ENCODE data around the gene REC114.

The REC114 gene

GRCh38 chr15:73597036-73597638 is 154.2 kb downstream of the REC114 start:
- H2AFZ ChIP-seq (ENCODE audit: low read depth, low read length), result no peak overlapping the region
- no peak overlapping the region for H3K4me3 ChIP-seq (ENCODE audit: low read length)
- H3K36me3 ChIP-seq (ENCODE audit: insufficient read depth, low read length), result peaks cover 4% of the 10 kb centered on the region
- no peaks in the 10 kb centered on the region for H3K9me3 ChIP-seq (ENCODE audit: low read length)
- peaks cover 16% of the 10 kb centered on the region for H3K4me1 ChIP-seq (ENCODE audit: insufficient read depth, low read length)
- no peaks in the 10 kb centered on the region for H3K27me3 ChIP-seq (ENCODE audit: insufficient read depth, low read length)

GRCh38 chr15:73598530-73599160 is 155.7 kb downstream of the REC114 start:
- peaks cover 4% of the 10 kb centered on the region for H3K36me3 ChIP-seq (ENCODE audit: insufficient read depth, low read length)
- H3K4me3 ChIP-seq (ENCODE audit: low read length), result no peak overlapping the region
- no peak overlapping the region for H2AFZ ChIP-seq (ENCODE audit: low read depth, low read length)
- H3K4me1 ChIP-seq (ENCODE audit: insufficient read depth, low read length), result peaks cover 23% of the 10 kb centered on the region
- no peaks in the 10 kb centered on the region for H3K9me3 ChIP-seq (ENCODE audit: low read length)
- no peaks in the 10 kb centered on the region for H3K27me3 ChIP-seq (ENCODE audit: insufficient read depth, low read length)

- H3K4me3 ChIP-seq (ENCODE audit: low read length), result no peak overlapping the region
- peaks cover 23% of the 10 kb centered on the region for H3K4me1 ChIP-seq (ENCODE audit: insufficient read depth, low read length)
- no peak overlapping the region for H2AFZ ChIP-seq (ENCODE audit: low read depth, low read length)
- peaks cover 4% of the 10 kb centered on the region for H3K36me3 ChIP-seq (ENCODE audit: insufficient read depth, low read length)
- no peaks in the 10 kb centered on the region for H3K9me3 ChIP-seq (ENCODE audit: low read length)
- H3K27me3 ChIP-seq (ENCODE audit: insufficient read depth, low read length), result no peaks in the 10 kb centered on the region
These were observed 157.0 kb downstream of the REC114 start for GRCh38 chr15:73599934-73600333.

GRCh38 chr15:73600413-73601335 is 157.7 kb downstream of the REC114 start:
- Histone ChIP-seq H3K4me1 (ENCODE audit: insufficient read depth, low read length) (peaks cover 23% of the 10 kb centered on the region), H2AFZ (ENCODE audit: low read depth, low read length) (no peak overlapping the region), H3K9me3 (ENCODE audit: low read length) (no peaks in the 10 kb centered on the region), H3K4me3 (ENCODE audit: low read length) (no peak overlapping the region), H3K27me3 (ENCODE audit: insufficient read depth, low read length) (no peaks in the 10 kb centered on the region), H3K36me3 (ENCODE audit: insufficient read depth, low read length) (peaks cover 4% of the 10 kb centered on the region)

GRCh38 chr15:73601451-73602445 is 158.8 kb downstream of the REC114 start:
- H3K36me3 ChIP-seq (ENCODE audit: insufficient read depth, low read length), result peaks cover 4% of the 10 kb centered on the region
- H3K27me3 ChIP-seq (ENCODE audit: insufficient read depth, low read length), result no peaks in the 10 kb centered on the region
- H3K9me3 ChIP-seq (ENCODE audit: low read length), result no peaks in the 10 kb centered on the region
- no peak overlapping the region for H3K4me3 ChIP-seq (ENCODE audit: low read length)
- H2AFZ ChIP-seq (ENCODE audit: low read depth, low read length), result no peak overlapping the region
- peaks cover 23% of the 10 kb centered on the region for H3K4me1 ChIP-seq (ENCODE audit: insufficient read depth, low read length)

- H3K4me3 ChIP-seq (ENCODE audit: low read length), result no peak overlapping the region
- H3K9me3 ChIP-seq (ENCODE audit: low read length), result no peaks in the 10 kb centered on the region
- H3K27me3 ChIP-seq (ENCODE audit: insufficient read depth, low read length), result no peaks in the 10 kb centered on the region
- H3K36me3 ChIP-seq (ENCODE audit: insufficient read depth, low read length), result no peaks in the 10 kb centered on the region
- peaks cover 23% of the 10 kb centered on the region for H3K4me1 ChIP-seq (ENCODE audit: insufficient read depth, low read length)
- no peak overlapping the region for H2AFZ ChIP-seq (ENCODE audit: low read depth, low read length)
These were observed 159.5 kb downstream of the REC114 start for GRCh38 chr15:73602446-73602843.

- Histone ChIP-seq H3K9me3 (ENCODE audit: low read length) (no peaks in the 10 kb centered on the region), H3K27me3 (ENCODE audit: insufficient read depth, low read length) (no peaks in the 10 kb centered on the region), H3K4me1 (ENCODE audit: insufficient read depth, low read length) (peaks cover 23% of the 10 kb centered on the region), H2AFZ (ENCODE audit: low read depth, low read length) (no peak overlapping the region), H3K36me3 (ENCODE audit: insufficient read depth, low read length) (no peaks in the 10 kb centered on the region), H3K4me3 (ENCODE audit: low read length) (no peak overlapping the region)
These were observed 160.0 kb downstream of the REC114 start for GRCh38 chr15:73602992-73603391.

- no peak overlapping the region for H3K4me3 ChIP-seq (ENCODE audit: low read length)
- H3K36me3 ChIP-seq (ENCODE audit: insufficient read depth, low read length), result no peaks in the 10 kb centered on the region
- no peaks in the 10 kb centered on the region for H3K27me3 ChIP-seq (ENCODE audit: insufficient read depth, low read length)
- H3K9me3 ChIP-seq (ENCODE audit: low read length), result no peaks in the 10 kb centered on the region
- peaks cover 23% of the 10 kb centered on the region for H3K4me1 ChIP-seq (ENCODE audit: insufficient read depth, low read length)
- H2AFZ ChIP-seq (ENCODE audit: low read depth, low read length), result no peak overlapping the region
These were observed 161.5 kb downstream of the REC114 start for GRCh38 chr15:73604477-73604876.

- Histone ChIP-seq H2AFZ (ENCODE audit: low read depth, low read length) (no peak overlapping the region), H3K27me3 (ENCODE audit: insufficient read depth, low read length) (no peaks in the 10 kb centered on the region), H3K9me3 (ENCODE audit: low read length) (no peaks in the 10 kb centered on the region), H3K4me1 (ENCODE audit: insufficient read depth, low read length) (peaks cover 20% of the 10 kb centered on the region), H3K4me3 (ENCODE audit: low read length) (no peak overlapping the region), H3K36me3 (ENCODE audit: insufficient read depth, low read length) (no peaks in the 10 kb centered on the region)
These were observed 162.9 kb downstream of the REC114 start for GRCh38 chr15:73605759-73606436.

- Histone ChIP-seq H3K36me3 (ENCODE audit: insufficient read depth, low read length) (no peaks in the 10 kb centered on the region), H3K4me1 (ENCODE audit: insufficient read depth, low read length) (peaks cover 5% of the 10 kb centered on the region), H3K27me3 (ENCODE audit: insufficient read depth, low read length) (no peaks in the 10 kb centered on the region), H3K4me3 (ENCODE audit: low read length) (no peak overlapping the region), H2AFZ (ENCODE audit: low read depth, low read length) (no peak overlapping the region), H3K9me3 (ENCODE audit: low read length) (no peaks in the 10 kb centered on the region)
These were observed 164.4 kb downstream of the REC114 start for GRCh38 chr15:73607405-73607804.

GRCh38 chr15:73607843-73608242 is 164.9 kb downstream of the REC114 start:
- no peaks in the 10 kb centered on the region for H3K36me3 ChIP-seq (ENCODE audit: insufficient read depth, low read length)
- no peak overlapping the region for H2AFZ ChIP-seq (ENCODE audit: low read depth, low read length)
- H3K9me3 ChIP-seq (ENCODE audit: low read length), result no peaks in the 10 kb centered on the region
- no peaks in the 10 kb centered on the region for H3K27me3 ChIP-seq (ENCODE audit: insufficient read depth, low read length)
- H3K4me1 ChIP-seq (ENCODE audit: insufficient read depth, low read length), result peaks cover under 1% of the 10 kb centered on the region
- H3K4me3 ChIP-seq (ENCODE audit: low read length), result no peak overlapping the region

GRCh38 chr15:73608475-73608874 is 165.5 kb downstream of the REC114 start:
- Histone ChIP-seq H3K9me3 (ENCODE audit: low read length) (no peaks in the 10 kb centered on the region), H2AFZ (ENCODE audit: low read depth, low read length) (no peak overlapping the region), H3K4me3 (ENCODE audit: low read length) (no peak overlapping the region), H3K27me3 (ENCODE audit: insufficient read depth, low read length) (no peaks in the 10 kb centered on the region), H3K36me3 (ENCODE audit: insufficient read depth, low read length) (no peaks in the 10 kb centered on the region), H3K4me1 (ENCODE audit: insufficient read depth, low read length) (no peaks in the 10 kb centered on the region)

Data from neuron (in vitro differentiated cells).